Posterior cingulate gyrus (tissue), 11 donors: ENCODE results near the gene MC5R.

ENCODE experiments used
- DNase-seq, 10 donors: peaks; one replicate each; pipeline versions ENCODE4 v3.0.0 to v3.0.0-alpha.2; 2020 to 2021; ENCODE audit warnings: mixed read lengths in 3 of 10
- intact Hi-C: fragments of 100-400 bp; cut with DNase I; formaldehyde crosslinking; loops from one replicate; pipeline ENCODE4 v1.15.1; 2023

Gene MC5R

GRCh38 chr18:13823707-13824395 is at the start of gene MC5R:
MC5R (plus strand) TSS chr18:13824149; CDS start chr18:13825766, 1,617 bp downstream.
- intact Hi-C loops: loop anchor here (2.0 to 10.0 kb wide), 2 partner anchors 263 to 571 kb away; no protein-coding TSS in a partner anchor
- DNase-seq: peak; percentile 38 to 96 (median 68)

GRCh38 chr18:13775058-13775457 is 48.9 kb upstream of the MC5R start:
- DNase-seq: no peak
- intact Hi-C loops: no loop called here

GRCh38 chr18:13791181-13791580 is 32.8 kb upstream of the MC5R start:
- no peak for DNase-seq
- intact Hi-C loops: no loop called here

GRCh38 chr18:13793819-13794218 is 30.1 kb upstream of the MC5R start:
- intact Hi-C loops: no loop called here
- DNase-seq: no peak

- intact Hi-C loops: no loop called here
- no peak for DNase-seq
Measured at GRCh38 chr18:13796515-13796914, 27.4 kb upstream of the MC5R start.

- DNase-seq: no peak
- intact Hi-C loops: no loop called here
Measured at GRCh38 chr18:13797157-13797611, 26.8 kb upstream of the MC5R start.

- intact Hi-C loops: no loop called here
- no peak for DNase-seq
Measured at GRCh38 chr18:13799396-13799795, 24.6 kb upstream of the MC5R start.

- intact Hi-C loops: no loop called here
- DNase-seq: peak; percentile 48 to 95 (median 74)
Measured at GRCh38 chr18:13800505-13801259, 23.3 kb upstream of the MC5R start.

- intact Hi-C loops: no loop called here
- DNase-seq: no peak
Measured at GRCh38 chr18:13801260-13801601, 22.7 kb upstream of the MC5R start.

- DNase-seq: no peak
- intact Hi-C loops: no loop called here
Measured at GRCh38 chr18:13804305-13804704, 19.6 kb upstream of the MC5R start.

GRCh38 chr18:13808294-13809042 is 15.5 kb upstream of the MC5R start:
- intact Hi-C loops: no loop called here
- no peak for DNase-seq

GRCh38 chr18:13809043-13809430 is 14.9 kb upstream of the MC5R start:
- intact Hi-C loops: no loop called here
- DNase-seq: no peak

GRCh38 chr18:13809531-13810255 is 14.3 kb upstream of the MC5R start:
- intact Hi-C loops: no loop called here
- no peak for DNase-seq

- no peak for DNase-seq
- intact Hi-C loops: no loop called here
Measured at GRCh38 chr18:13810950-13811485, 12.9 kb upstream of the MC5R start.

- DNase-seq: no peak
- intact Hi-C loops: no loop called here
Measured at GRCh38 chr18:13811993-13812392, 12.0 kb upstream of the MC5R start.

GRCh38 chr18:13813271-13813849 is 10.6 kb upstream of the MC5R start:
- DNase-seq: peak in 8 of 10 donors; percentile 34 to 89 (median 71)
- intact Hi-C loops: no loop called here

- intact Hi-C loops: loop anchor here (10.0 kb wide), 1 partner anchor 569 kb away; no protein-coding TSS in a partner anchor
- no peak for DNase-seq
Measured at GRCh38 chr18:13826209-13826608, 2.3 kb downstream of the MC5R start.

- no peak for DNase-seq
- intact Hi-C loops: no loop called here
Measured at GRCh38 chr18:13831864-13832508, 8.0 kb downstream of the MC5R start.

GRCh38 chr18:13834496-13835015 is 10.6 kb downstream of the MC5R start:
- intact Hi-C loops: no loop called here
- DNase-seq: no peak
